Body of pancreas (tissue), 4 donors: ENCODE measurements around the gene GRIK4.

Experiments used
- CTCF ChIP-seq, 7 experiments: fragments of 450-650 bp in 4 of 7; fragments of 200-600 bp in 3 of 7; sonication (generic) in 3 of 7; IDR thresholded peaks; one replicate each; pipeline ENCODE4 v1.5.1; 2016 to 2019; ENCODE audit warnings: antibody characterized with exemption in 7 of 7
- POLR2A ChIP-seq, 3 donors: fragments of 450-650 bp; IDR thresholded peaks; one replicate each; pipeline ENCODE4 v1.6.1; 2016; ENCODE audit warnings: antibody characterized with exemption in 3 of 3, mild to moderate bottlenecking in 2 of 3

- TF ChIP-seq CTCF (IDR thresholded peaks at IDR 0.05) (no peak), POLR2A (IDR thresholded peaks at IDR 0.05) (no peak)
These were observed 461.1 kb downstream of the GRIK4 start for GRCh38 chr11:120972621-120973020.
